HepG2 (cell line): ENCODE measurements around the gene C1orf159. TPM values are rescaled to one million over a fixed set of nuclear protein-coding genes. Genes with fewer than 3 reads are reported as not detected.

ENCODE experiments used
- POLR2AphosphoS5 ChIP-seq: IDR thresholded peaks from 2 replicates; pipeline ENCODE4 v1.6.1; 2012; ENCODE audit warnings: low read depth, low read length
- TIGD3 ChIP-seq: sonication (generic); formaldehyde crosslinking; IDR thresholded peaks from 2 replicates; pipeline ENCODE4 v1.5.1; 2020; ENCODE audit warnings: mild to moderate bottlenecking, missing genetic modification reagents, borderline replicate concordance
- ZBTB4 ChIP-seq: sonication (generic); formaldehyde crosslinking; IDR thresholded peaks from 2 replicates; pipeline ENCODE4 v1.4.0; 2020; ENCODE audit warnings: missing genetic modification reagents, mild to moderate bottlenecking, borderline replicate concordance
- ZFP1 ChIP-seq: IDR thresholded peaks from 2 replicates; pipeline ENCODE4 v1.6.1; 2016
- ZFP90 ChIP-seq: sonication (generic); formaldehyde crosslinking; IDR thresholded peaks from 2 replicates; pipeline ENCODE4 v1.8.0; 2022; ENCODE audit warnings: missing genetic modification reagents, mild to moderate bottlenecking, inconsistent platforms, borderline replicate concordance
- ZFX ChIP-seq: sonication (generic); formaldehyde crosslinking; IDR thresholded peaks from 2 replicates; pipeline ENCODE4 v1.4.0; 2020; ENCODE audit warnings: mild to moderate bottlenecking, low read depth, missing genetic modification reagents, moderate library complexity
- ZNF101 ChIP-seq: sonication (generic); formaldehyde crosslinking; IDR thresholded peaks from 2 replicates; pipeline ENCODE4 v1.4.0; 2020; ENCODE audit warnings: mild to moderate bottlenecking, low read depth, missing genetic modification reagents, borderline replicate concordance
- ZNF441 ChIP-seq: sonication (generic); formaldehyde crosslinking; IDR thresholded peaks from 2 replicates; pipeline ENCODE4 v1.7.0; 2021; ENCODE audit warnings: missing genetic modification reagents, borderline replicate concordance
- ZNF782 ChIP-seq: sonication (generic); formaldehyde crosslinking; IDR thresholded peaks from 2 replicates; pipeline ENCODE4 v1.4.0; 2020; ENCODE audit warnings: missing genetic modification reagents, mild to moderate bottlenecking, borderline replicate concordance
- polyA plus RNA-seq, 8 experiments: library from polyadenylated mRNA; depleted of rRNA in 3 of 8; stranded (reverse) in 7 of 8; unstranded in 1 of 8; fragments of >200 nt; fragmentation: Illumina TruSeq in 4 of 8; extraction: Trizol in 4 of 8; gene quantifications; 2 replicates each; pipeline versions ENCODE4 v1.2.1 to v1.2.3, GENCODE V29; 2011 to 2016; ENCODE audit warnings: low read depth in 4 of 8, missing spikeins in 1 of 8, mixed read lengths in 1 of 8; ENCODE audit not compliant: insufficient read depth in 1 of 8
- total RNA-seq, 5 experiments: library from RNA; depleted of rRNA; stranded (reverse); fragments of >200 nt; fragmentation: Illumina TruSeq; extraction: Trizol; gene quantifications; 2 replicates each; pipeline ENCODE4 v1.2.3, GENCODE V29; 2016; ENCODE audit warnings: low read depth in 1 of 5
- TF ChIP-seq, protein P1 (sequence below): IDR thresholded peaks from 2 replicates; pipeline ENCODE4 v1.6.1; 2016; ENCODE audit warnings: low read depth, missing genetic modification reagents, missing compliant biosample characterization
- TF ChIP-seq, protein P2 (sequence below): sonication (generic); formaldehyde crosslinking; IDR thresholded peaks from 2 replicates; pipeline ENCODE4 v1.8.0; 2022; ENCODE audit warnings: missing genetic modification reagents, low read depth, mild to moderate bottlenecking, borderline replicate concordance

C1orf159 gene
- total and polyA plus RNA-seq, 2 of the 13 experiments (the other 11 are each of a cell fraction or from before 2014, with no cell fraction given) = 3.8 to 6.7 TPM

DNA sequence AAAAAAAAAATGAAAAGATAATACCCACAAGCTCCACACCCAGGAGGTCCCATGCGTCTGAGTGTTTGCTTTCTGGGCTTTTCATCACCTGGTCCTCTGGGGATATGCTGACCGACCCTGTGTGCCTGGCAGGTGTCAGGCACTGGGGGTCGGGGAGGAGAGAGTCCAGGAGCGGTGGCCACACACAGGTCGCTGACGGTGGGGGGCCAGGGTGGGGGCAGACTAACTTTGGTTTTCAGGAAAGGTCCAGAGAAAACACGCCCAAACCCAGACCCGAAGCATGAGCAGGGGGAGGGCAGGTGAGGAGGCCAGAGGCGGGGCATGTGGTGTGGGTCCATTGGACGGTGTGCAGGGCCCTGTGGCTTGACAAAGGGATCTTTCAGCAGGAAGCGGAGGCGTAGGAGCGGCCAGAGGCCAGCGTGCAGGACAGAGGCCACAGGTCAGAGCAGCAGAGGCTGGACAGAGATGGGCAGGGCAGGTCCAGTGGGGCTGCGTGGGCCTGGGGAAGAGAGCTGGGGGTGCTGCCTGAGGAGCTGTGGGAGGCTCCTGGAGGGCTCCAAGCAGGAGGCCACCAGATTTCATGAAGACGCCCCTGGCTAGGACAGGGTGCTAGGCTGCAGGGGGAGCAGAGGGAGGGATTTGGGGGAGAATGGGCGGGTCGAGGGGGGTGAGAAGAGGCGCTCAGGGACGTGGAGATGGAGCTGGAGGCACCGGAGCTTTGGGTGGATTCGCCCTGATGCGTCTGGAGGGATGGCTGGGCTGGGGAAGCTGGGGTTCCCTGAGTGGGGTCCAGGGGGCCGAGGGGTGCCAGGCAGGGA, 57.6 kb downstream of the C1orf159 start (continued):
- TF ChIP-seq, protein P1, sequence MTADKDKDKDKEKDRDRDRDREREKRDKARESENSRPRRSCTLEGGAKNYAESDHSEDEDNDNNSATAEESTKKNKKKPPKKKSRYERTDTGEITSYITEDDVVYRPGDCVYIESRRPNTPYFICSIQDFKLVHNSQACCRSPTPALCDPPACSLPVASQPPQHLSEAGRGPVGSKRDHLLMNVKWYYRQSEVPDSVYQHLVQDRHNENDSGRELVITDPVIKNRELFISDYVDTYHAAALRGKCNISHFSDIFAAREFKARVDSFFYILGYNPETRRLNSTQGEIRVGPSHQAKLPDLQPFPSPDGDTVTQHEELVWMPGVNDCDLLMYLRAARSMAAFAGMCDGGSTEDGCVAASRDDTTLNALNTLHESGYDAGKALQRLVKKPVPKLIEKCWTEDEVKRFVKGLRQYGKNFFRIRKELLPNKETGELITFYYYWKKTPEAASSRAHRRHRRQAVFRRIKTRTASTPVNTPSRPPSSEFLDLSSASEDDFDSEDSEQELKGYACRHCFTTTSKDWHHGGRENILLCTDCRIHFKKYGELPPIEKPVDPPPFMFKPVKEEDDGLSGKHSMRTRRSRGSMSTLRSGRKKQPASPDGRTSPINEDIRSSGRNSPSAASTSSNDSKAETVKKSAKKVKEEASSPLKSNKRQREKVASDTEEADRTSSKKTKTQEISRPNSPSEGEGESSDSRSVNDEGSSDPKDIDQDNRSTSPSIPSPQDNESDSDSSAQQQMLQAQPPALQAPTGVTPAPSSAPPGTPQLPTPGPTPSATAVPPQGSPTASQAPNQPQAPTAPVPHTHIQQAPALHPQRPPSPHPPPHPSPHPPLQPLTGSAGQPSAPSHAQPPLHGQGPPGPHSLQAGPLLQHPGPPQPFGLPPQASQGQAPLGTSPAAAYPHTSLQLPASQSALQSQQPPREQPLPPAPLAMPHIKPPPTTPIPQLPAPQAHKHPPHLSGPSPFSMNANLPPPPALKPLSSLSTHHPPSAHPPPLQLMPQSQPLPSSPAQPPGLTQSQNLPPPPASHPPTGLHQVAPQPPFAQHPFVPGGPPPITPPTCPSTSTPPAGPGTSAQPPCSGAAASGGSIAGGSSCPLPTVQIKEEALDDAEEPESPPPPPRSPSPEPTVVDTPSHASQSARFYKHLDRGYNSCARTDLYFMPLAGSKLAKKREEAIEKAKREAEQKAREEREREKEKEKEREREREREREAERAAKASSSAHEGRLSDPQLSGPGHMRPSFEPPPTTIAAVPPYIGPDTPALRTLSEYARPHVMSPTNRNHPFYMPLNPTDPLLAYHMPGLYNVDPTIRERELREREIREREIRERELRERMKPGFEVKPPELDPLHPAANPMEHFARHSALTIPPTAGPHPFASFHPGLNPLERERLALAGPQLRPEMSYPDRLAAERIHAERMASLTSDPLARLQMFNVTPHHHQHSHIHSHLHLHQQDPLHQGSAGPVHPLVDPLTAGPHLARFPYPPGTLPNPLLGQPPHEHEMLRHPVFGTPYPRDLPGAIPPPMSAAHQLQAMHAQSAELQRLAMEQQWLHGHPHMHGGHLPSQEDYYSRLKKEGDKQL (CRISPR knock-in tag) = no peak
- TF ChIP-seq ZFX (peak; percentile 89), ZFP90 (CRISPR knock-in tag) (peak; percentile 13; the same call in 1 of the 2 replicates), ZNF782 (peak; percentile 21; the same call in 1 of the 2 replicates), TIGD3 (CRISPR knock-in tag) (no peak), ZFP1 (CRISPR knock-in tag) (0 out of 2 replicates have a peak, but pooled peaks have one; percentile 18), ZNF101 (no peak), POLR2AphosphoS5 (peak; percentile 73), ZBTB4 (CRISPR knock-in tag) (peak; percentile 63; the same call in 1 of the 2 replicates), ZNF441 (0 out of 2 replicates have a peak, but pooled peaks have one; percentile 24)
- TF ChIP-seq, protein P2, sequence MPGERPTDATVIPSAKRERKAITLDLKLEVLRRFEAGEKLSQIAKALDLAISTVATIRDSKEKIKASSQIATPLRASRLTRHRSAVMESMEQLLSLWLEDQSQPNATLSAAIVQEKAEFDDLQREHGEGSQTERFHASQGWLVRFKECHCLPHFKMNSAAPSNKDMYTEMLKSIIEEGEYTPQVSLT (CRISPR knock-in tag) = no peak
- TF ChIP-seq, all 625 proteins: peak for 224
